Hepatocyte (in vitro differentiated cells): ENCODE data around the gene PKIB. TPM values are rescaled to one million over a fixed set of nuclear protein-coding genes. Genes with fewer than 3 reads are reported as not detected.

ENCODE experiments used
- DNase-seq: peaks from one replicate; pipeline ENCODE4 v3.0.0-alpha.2; 2016; ENCODE audit warnings: low spot score
- H2AFZ ChIP-seq: fragments of 200-600 bp; sonication (generic); 2 replicates; pipeline ENCODE4 v1.6.0; 2016; ENCODE audit warnings: antibody characterized with exemption, mild to moderate bottlenecking
- H3K27ac ChIP-seq: fragments of 200-600 bp; sonication (generic); 2 replicates; pipeline ENCODE4 v1.5.1; 2016; ENCODE audit warnings: mild to moderate bottlenecking
- H3K27me3 ChIP-seq: fragments of 200-600 bp; sonication (generic); 2 replicates; pipeline ENCODE4 v1.6.1; 2016
- H3K36me3 ChIP-seq: fragments of 200-600 bp; sonication (generic); replicated peaks from 2 replicates; pipeline ENCODE4 v1.5.1; 2016; ENCODE audit warnings: low read depth; ENCODE audit not compliant: insufficient read depth
- H3K4me1 ChIP-seq: fragments of 200-600 bp; sonication (generic); 2 replicates; pipeline ENCODE4 v1.5.1; 2016; ENCODE audit warnings: mild to moderate bottlenecking, moderate library complexity; ENCODE audit not compliant: insufficient read depth
- H3K4me2 ChIP-seq: fragments of 200-600 bp; sonication (generic); 2 replicates; pipeline ENCODE4 v1.6.0; 2016
- H3K4me3 ChIP-seq: fragments of 200-600 bp; sonication (generic); 2 replicates; pipeline ENCODE4 v1.5.1; 2016; ENCODE audit warnings: mild to moderate bottlenecking
- H3K79me2 ChIP-seq: fragments of 200-600 bp; sonication (generic); 2 replicates; pipeline ENCODE4 v1.6.0; 2017; ENCODE audit warnings: mild to moderate bottlenecking
- H3K9me2 ChIP-seq: fragments of 200-600 bp; sonication (generic); replicated peaks from 2 replicates; pipeline ENCODE4 v1.6.0; 2017; ENCODE audit warnings: mild to moderate bottlenecking; ENCODE audit not compliant: insufficient read depth
- H3K9me3 ChIP-seq: fragments of 200-600 bp; sonication (generic); 2 replicates; pipeline ENCODE4 v1.5.1; 2016; ENCODE audit warnings: low read depth, mild to moderate bottlenecking
- H4K20me1 ChIP-seq: fragments of 200-600 bp; sonication (generic); 2 replicates; pipeline ENCODE4 v1.6.0; 2016; ENCODE audit warnings: mild to moderate bottlenecking; ENCODE audit not compliant: insufficient read depth, poor library complexity, severe bottlenecking
- EZH2 ChIP-seq: fragments of 200-600 bp; sonication (generic); IDR thresholded peaks from 2 replicates; pipeline ENCODE4 v1.6.1; 2016; ENCODE audit warnings: antibody characterized with exemption, mild to moderate bottlenecking, borderline replicate concordance
- EZH2phosphoT487 ChIP-seq: fragments of 200-600 bp; sonication (generic); IDR thresholded peaks from one replicate; pipeline ENCODE4 v1.6.1; 2018; ENCODE audit warnings: antibody characterized with exemption, mild to moderate bottlenecking, low read depth, moderate library complexity; ENCODE audit not compliant: unreplicated experiment, severe bottlenecking
- WGBS: methylation state at CpG from one replicate; pipeline ENCODE4 v1.1.6; 2016; ENCODE audit warnings: low lambda C conversion rate; ENCODE audit errors: missing lambda C conversion rate; 5-methylcytosine and 5-hydroxymethylcytosine counted together
- polyA plus RNA-seq: library from polyadenylated mRNA; unstranded; fragments of >200 nt; fragmentation: Nextera tagmentation; extraction: Ambion mirVana; gene quantifications from 2 replicates; pipeline ENCODE4 v1.2.1, GENCODE V29; 2016
- total RNA-seq: library from RNA; depleted of rRNA; stranded (reverse); fragments of >200 nt; gene quantifications from 2 replicates; pipeline ENCODE4 v1.2.3, GENCODE V29; 2014
- TF ChIP-seq, protein P1 (sequence below): fragments of 200-600 bp; sonication (generic); IDR thresholded peaks from 2 replicates; pipeline ENCODE4 v1.5.1; 2016; ENCODE audit warnings: antibody characterized with exemption, mild to moderate bottlenecking; ENCODE audit not compliant: poor library complexity

The PKIB gene
- total and polyA plus RNA-seq, 2 experiments from 2014 or later: 73.8 to 144 TPM

DNA sequence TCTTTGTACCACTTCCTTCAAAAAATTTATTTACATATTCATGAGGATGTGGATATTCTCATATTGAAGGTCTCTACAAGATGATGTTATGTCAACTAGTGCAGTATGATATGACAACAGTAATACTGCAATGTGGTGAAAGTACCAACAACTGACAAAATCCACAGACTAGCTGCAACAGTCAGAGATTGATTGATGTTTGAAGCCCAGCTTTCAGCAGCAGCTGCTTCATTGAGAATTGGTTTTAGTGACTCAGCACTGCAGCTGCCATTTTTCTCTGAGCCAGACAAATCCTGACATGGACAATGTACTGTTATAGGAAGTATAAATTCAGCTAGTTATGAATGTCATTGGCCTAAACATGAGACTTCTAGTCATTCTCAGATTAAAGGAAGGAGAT, 53.8 kb downstream of the PKIB start:
- no peaks in the 10 kb centered on the region for H3K36me3 ChIP-seq

DNA sequence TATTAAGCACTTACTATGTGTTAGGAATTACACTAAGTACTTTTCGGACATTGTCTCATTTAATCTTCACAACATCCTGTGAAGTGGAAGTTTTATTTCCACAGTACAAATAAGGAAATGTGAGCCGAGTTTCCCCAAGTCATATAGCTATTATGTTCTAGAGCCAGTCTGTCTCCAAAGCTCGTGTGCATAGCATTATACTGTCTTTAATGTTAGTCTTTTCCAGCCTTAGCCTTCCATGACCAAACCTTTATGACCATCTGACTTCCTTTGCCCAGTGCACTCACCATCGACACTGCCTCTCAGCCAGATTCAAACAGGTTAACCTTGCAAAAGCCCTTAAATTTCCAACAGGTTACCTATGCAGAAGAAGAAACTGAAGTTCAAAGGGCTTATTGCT, 55.7 kb downstream of the PKIB start:
- Histone ChIP-seq H3K9me2 (no peaks in the 10 kb centered on the region), H3K36me3 (no peaks in the 10 kb centered on the region), H3K4me2 (no peak overlapping the region), H3K9me3 (no peaks in the 10 kb centered on the region), H2AFZ (no peak overlapping the region), H4K20me1 (no peaks in the 10 kb centered on the region), H3K27ac (peak overlapping the region; percentile 11), H3K79me2 (peaks cover 24% of the 10 kb centered on the region), H3K27me3 (no peaks in the 10 kb centered on the region), H3K4me3 (no peak overlapping the region), H3K4me1 (no peaks in the 10 kb centered on the region)
- WGBS: 75% methylated on average over 4 of the region's 4 CpGs
- DNase-seq: no peak
- TF ChIP-seq, protein P1, sequence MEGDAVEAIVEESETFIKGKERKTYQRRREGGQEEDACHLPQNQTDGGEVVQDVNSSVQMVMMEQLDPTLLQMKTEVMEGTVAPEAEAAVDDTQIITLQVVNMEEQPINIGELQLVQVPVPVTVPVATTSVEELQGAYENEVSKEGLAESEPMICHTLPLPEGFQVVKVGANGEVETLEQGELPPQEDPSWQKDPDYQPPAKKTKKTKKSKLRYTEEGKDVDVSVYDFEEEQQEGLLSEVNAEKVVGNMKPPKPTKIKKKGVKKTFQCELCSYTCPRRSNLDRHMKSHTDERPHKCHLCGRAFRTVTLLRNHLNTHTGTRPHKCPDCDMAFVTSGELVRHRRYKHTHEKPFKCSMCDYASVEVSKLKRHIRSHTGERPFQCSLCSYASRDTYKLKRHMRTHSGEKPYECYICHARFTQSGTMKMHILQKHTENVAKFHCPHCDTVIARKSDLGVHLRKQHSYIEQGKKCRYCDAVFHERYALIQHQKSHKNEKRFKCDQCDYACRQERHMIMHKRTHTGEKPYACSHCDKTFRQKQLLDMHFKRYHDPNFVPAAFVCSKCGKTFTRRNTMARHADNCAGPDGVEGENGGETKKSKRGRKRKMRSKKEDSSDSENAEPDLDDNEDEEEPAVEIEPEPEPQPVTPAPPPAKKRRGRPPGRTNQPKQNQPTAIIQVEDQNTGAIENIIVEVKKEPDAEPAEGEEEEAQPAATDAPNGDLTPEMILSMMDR: no peak
- TF ChIP-seq EZH2phosphoT487 (no peak), EZH2 (no peak)

More for the DNA sequence above, 53.8 kb downstream of the PKIB start:
- Histone ChIP-seq H3K27ac (no peak overlapping the region), H3K9me2 (no peaks in the 10 kb centered on the region), H4K20me1 (no peaks in the 10 kb centered on the region), H3K79me2 (peaks cover 18% of the 10 kb centered on the region), H3K4me2 (no peak overlapping the region), H3K4me3 (no peak overlapping the region), H3K27me3 (no peaks in the 10 kb centered on the region), H3K4me1 (no peaks in the 10 kb centered on the region), H2AFZ (no peak overlapping the region), H3K9me3 (no peaks in the 10 kb centered on the region)
- no peak for DNase-seq
- TF ChIP-seq EZH2phosphoT487: no peak
- TF ChIP-seq EZH2: no peak
- TF ChIP-seq, protein P1: no peak

- TF ChIP-seq EZH2phosphoT487: no peak
- TF ChIP-seq EZH2: no peak
- TF ChIP-seq, protein P1: no peak
Observed at GRCh38 chr6:122666418-122666817, 56.2 kb downstream of the PKIB start.

GRCh38 chr6:122669418-122669817, 59.2 kb downstream of the PKIB start:
- Histone ChIP-seq H3K4me1 (peaks cover 11% of the 10 kb centered on the region), H3K36me3 (no peaks in the 10 kb centered on the region), H4K20me1 (no peaks in the 10 kb centered on the region), H3K4me3 (no peak overlapping the region), H3K79me2 (peaks cover 16% of the 10 kb centered on the region), H3K4me2 (no peak overlapping the region), H3K9me2 (no peaks in the 10 kb centered on the region), H3K9me3 (no peaks in the 10 kb centered on the region), H2AFZ (no peak overlapping the region), H3K27me3 (no peaks in the 10 kb centered on the region), H3K27ac (no peak overlapping the region)
- TF ChIP-seq EZH2phosphoT487 (no peak), EZH2 (no peak)
- TF ChIP-seq, protein P1: no peak
- 59% methylated on average over 2 of the region's 2 CpGs for WGBS
- DNase-seq: no peak

More at GRCh38 chr6:122666418-122666817, 56.2 kb downstream of the PKIB start:
- Histone ChIP-seq H3K4me3 (no peak overlapping the region), H3K27ac (peak overlapping the region; percentile 11), H3K79me2 (peaks cover 22% of the 10 kb centered on the region), H3K4me1 (peaks cover under 1% of the 10 kb centered on the region), H3K9me3 (no peaks in the 10 kb centered on the region), H3K36me3 (no peaks in the 10 kb centered on the region), H2AFZ (no peak overlapping the region), H3K4me2 (no peak overlapping the region), H3K27me3 (no peaks in the 10 kb centered on the region), H3K9me2 (no peaks in the 10 kb centered on the region), H4K20me1 (no peaks in the 10 kb centered on the region)
- WGBS: 83% methylated on average over 2 of the region's 2 CpGs
- no peak for DNase-seq
